ENCODE results near the gene KRTAP17-1. TPM values are rescaled to one million over a fixed set of nuclear protein-coding genes. Genes with fewer than 3 reads are reported as not detected.
"Not testable (repeated sequence)": the region's sequence is repeated elsewhere in the genome, so short reads cannot be mapped to it uniquely, and the experiment has no call there.

KRTAP17-1 gene
- total RNA-seq, 1 donor, result not detected

DNA sequence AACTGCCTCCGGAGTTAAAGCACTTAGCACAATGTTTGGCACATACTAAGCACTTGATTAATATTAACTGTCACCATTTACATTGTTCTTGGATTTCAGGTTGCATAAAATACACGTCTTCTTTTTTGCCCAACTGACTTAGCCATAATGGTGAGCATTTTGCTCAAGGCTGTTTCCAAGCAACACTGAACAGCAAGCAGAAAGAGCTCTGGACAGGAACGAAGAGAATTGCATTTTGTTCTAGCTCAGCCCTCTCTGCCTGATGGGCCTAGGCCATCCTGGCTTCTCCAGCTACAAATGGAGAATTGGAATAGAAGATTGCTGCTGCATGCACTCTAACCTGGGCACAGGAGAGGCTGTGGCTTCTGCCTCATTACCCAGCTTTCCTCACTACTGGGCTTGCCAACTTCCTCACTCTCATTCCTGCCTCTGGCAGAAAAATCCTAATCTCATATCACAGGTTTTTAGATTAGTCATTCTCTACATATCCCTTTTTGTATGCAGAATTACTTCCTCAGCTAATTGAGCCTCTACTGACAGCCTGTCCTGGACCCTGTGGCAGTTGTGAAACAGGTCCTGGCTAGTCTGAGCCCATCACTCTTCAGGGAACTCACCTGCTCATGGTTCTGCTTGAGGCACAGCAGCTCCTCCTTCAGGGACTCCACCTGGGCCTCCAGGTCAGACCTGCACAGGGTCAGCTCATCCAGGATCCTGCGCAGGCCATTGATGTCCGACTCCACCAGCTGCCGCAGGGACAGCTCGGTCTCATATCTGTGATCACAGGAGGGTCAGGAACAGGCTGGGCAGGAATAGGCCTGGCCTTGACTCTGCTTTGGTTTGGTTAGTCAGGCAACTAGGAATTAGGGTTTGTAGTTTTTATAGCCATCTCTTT is 32.6 kb upstream of the KRTAP17-1 start:
- no peak overlapping the region for H3K4me3 ChIP-seq (ENCODE audit: low read depth, low read length)
- TF ChIP-seq, protein P1, sequence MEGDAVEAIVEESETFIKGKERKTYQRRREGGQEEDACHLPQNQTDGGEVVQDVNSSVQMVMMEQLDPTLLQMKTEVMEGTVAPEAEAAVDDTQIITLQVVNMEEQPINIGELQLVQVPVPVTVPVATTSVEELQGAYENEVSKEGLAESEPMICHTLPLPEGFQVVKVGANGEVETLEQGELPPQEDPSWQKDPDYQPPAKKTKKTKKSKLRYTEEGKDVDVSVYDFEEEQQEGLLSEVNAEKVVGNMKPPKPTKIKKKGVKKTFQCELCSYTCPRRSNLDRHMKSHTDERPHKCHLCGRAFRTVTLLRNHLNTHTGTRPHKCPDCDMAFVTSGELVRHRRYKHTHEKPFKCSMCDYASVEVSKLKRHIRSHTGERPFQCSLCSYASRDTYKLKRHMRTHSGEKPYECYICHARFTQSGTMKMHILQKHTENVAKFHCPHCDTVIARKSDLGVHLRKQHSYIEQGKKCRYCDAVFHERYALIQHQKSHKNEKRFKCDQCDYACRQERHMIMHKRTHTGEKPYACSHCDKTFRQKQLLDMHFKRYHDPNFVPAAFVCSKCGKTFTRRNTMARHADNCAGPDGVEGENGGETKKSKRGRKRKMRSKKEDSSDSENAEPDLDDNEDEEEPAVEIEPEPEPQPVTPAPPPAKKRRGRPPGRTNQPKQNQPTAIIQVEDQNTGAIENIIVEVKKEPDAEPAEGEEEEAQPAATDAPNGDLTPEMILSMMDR (IDR thresholded peaks at IDR 0.05; ENCODE audit: insufficient read depth, low read length), result no peak
- no peak for DNase-seq (ENCODE audit: low read depth)

DNA sequence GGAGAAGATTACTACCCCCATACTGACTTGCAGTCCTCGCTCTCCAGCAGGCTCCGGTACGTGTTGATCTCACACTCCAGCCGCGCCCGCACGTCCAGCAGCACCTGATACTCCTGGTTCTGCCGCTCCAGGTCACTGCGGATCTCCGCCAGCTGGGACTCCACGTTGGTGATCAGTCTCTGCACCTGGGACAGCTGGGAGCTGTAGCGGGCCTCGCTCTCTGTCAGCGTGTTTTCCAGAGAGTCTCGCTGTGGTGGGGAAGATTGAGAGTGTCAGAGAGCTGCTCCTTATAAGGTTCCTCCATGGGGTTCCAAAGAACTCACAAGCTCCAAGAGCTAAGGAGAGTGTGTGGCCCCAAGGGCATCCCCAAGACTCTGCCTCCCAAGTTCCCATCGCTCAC is 30.9 kb upstream of the KRTAP17-1 start:
- H3K4me3 ChIP-seq (ENCODE audit: low read depth, low read length); DNase-seq (ENCODE audit: low read depth): not testable (repeated sequence)

DNA sequence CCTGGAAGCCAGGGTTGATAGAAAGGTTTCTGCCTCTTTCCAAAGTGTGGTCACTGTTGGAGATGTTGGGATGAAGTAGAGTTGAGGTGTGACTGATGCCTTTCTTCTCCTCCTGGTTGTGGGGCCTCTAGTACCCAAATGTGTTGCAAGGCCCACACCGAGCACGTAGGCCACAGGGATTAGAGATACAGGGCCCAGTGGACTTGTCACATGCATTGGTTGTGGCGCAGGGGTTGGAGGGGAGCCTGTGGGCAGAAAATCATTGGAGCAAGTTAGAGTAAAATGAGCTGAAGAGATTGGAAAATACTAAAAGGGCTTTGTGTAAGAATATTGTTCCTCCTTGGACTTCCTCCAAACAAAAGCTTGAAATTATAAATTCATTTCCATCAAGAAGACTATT is 30.5 kb upstream of the KRTAP17-1 start:
- H3K4me3 ChIP-seq (ENCODE audit: low read depth, low read length), result no peak overlapping the region
- TF ChIP-seq, protein P1 (IDR thresholded peaks at IDR 0.05; ENCODE audit: insufficient read depth, low read length), result no peak
- DNase-seq (ENCODE audit: low read depth), result no peak

DNA sequence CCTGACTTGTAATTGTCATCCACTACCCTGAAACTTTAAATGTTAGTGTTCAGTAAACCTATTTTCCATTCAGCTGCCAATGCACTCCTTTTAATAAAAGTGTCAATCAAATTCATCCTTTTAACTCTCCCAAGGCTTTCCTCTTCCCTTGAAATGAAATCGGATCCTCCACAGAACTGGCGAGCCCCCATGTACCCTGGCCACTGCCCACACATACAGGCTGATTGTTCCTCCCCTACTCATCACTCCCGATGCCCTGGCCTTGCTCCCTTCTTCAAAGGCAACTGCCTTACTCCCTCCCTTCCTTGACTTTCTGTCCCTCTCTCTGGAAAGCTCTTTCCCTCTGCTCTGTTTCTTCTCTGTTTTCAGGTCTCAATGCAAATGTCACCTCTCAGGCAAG is 27.5 kb upstream of the KRTAP17-1 start:
- TF ChIP-seq, protein P1 (IDR thresholded peaks at IDR 0.05; ENCODE audit: insufficient read depth, low read length), result no peak
- no peak for DNase-seq (ENCODE audit: low read depth)
- H3K4me3 ChIP-seq (ENCODE audit: low read depth, low read length), result no peak overlapping the region

DNA sequence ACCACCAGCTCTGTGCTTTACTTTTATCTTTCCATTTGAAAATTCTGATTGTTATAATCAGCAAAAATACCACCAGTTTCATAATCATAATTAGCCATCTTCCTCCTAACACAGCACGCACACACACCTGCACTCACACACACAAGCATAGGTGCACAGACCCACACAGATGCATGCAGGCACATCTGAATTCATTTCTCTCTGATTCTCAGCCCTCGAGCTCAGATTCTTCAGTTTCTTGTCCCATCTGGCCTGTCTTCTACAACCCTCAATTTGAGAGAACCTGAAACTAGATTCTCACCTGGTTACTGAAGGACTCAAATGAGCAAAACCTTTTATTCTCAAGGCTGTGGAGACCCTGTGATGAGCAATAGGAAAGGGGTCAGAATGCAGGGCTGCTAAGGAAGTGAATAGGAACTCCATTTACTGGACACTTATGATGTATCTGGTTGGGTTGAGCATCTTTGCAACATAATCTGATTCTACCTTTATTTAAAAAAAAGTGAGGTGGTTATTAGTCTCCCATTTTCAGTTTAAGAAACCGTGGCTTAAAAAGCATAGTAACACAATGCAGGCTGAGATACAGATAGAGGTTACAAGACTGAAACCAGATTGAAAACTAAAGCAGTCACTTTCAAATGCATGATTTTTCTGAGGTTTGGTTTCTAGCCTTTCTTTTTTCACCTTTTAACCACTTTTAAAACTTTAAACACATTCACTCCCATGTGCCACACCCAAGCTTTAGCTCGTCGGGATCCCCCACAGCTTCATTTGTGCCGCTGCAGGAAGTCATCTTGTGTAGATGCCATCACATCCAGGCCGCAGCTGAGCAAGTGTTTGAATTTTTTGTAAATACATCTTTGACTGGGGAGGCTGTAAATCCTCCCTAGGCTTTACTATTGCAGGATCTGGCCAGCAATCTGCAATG is 25.7 kb upstream of the KRTAP17-1 start:
- TF ChIP-seq, protein P1 (IDR thresholded peaks at IDR 0.05; ENCODE audit: insufficient read depth, low read length), result no peak
- DNase-seq (ENCODE audit: low read depth), result no peak
- H3K4me3 ChIP-seq (ENCODE audit: low read depth, low read length), result no peak overlapping the region

DNA sequence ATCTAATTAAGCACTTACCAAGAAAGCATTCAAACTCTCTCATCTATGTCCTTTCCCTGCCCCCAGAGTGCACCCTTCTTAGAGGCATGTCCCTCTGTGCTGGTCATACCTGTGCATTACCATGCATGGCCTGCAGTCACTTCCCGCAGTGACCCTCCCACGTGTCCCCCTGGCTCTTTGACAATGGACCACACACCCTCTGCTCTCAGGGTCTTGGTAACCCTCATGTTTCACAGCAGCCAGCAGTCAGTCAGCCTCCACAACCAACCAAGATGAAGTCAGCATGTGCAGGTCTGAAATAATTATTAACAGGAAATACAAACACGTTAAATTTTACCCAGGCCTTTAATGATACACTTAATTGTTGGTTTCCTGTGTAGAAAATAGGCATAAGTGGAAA is 25.0 kb upstream of the KRTAP17-1 start:
- no peak for DNase-seq (ENCODE audit: low read depth)
- H3K4me3 ChIP-seq (ENCODE audit: low read depth, low read length), result no peak overlapping the region
- TF ChIP-seq, protein P1 (IDR thresholded peaks at IDR 0.05; ENCODE audit: insufficient read depth, low read length), result no peak
